Measurements from ENCODE around the gene SPAG16.

DNA sequence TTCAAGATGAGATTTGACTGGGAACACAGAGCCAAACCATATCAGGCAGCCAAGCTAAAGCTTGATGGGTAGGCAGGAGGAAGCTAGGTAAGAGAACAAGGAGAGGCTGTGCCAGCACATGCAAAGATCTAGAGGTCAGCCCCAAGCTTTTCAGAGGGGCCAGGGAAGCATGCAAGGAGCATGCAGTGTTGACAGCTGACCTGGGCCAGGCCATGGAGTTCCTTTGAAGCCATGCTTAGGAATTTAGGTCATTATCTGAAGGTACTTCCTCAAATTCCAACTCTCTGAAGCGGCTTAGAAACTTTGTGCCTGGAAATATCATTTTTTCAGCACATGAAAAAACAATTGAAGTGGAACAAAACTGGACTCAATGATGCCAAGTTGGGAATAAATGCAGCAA is 130.8 kb downstream of the SPAG16 start:
- no peak for TF ChIP-seq POLR2A (IDR thresholded peaks at IDR 0.05)
- TF ChIP-seq, protein P1, sequence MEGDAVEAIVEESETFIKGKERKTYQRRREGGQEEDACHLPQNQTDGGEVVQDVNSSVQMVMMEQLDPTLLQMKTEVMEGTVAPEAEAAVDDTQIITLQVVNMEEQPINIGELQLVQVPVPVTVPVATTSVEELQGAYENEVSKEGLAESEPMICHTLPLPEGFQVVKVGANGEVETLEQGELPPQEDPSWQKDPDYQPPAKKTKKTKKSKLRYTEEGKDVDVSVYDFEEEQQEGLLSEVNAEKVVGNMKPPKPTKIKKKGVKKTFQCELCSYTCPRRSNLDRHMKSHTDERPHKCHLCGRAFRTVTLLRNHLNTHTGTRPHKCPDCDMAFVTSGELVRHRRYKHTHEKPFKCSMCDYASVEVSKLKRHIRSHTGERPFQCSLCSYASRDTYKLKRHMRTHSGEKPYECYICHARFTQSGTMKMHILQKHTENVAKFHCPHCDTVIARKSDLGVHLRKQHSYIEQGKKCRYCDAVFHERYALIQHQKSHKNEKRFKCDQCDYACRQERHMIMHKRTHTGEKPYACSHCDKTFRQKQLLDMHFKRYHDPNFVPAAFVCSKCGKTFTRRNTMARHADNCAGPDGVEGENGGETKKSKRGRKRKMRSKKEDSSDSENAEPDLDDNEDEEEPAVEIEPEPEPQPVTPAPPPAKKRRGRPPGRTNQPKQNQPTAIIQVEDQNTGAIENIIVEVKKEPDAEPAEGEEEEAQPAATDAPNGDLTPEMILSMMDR (IDR thresholded peaks at IDR 0.05) = no peak

Measured in prostate gland (tissue), 2 donors.